Pulmonary artery endothelial cell (primary cell): ENCODE data around the gene RNF157. TPM values are rescaled to one million over a fixed set of nuclear protein-coding genes. Genes with fewer than 3 reads are reported as not detected.
"Not testable (repeated sequence)": the region's sequence is repeated elsewhere in the genome, so short reads cannot be mapped to it uniquely, and the experiment has no call there.

Experiments
- DNase-seq: peaks from one replicate; pipeline ENCODE4 v3.0.0-alpha.2; 2011; ENCODE audit warnings: low read depth, low spot score
- total RNA-seq: library from RNA; depleted of rRNA; stranded (reverse); fragments of >200 nt; gene quantifications from 2 replicates; pipeline ENCODE4 v1.2.3, GENCODE V29; 2014

Gene RNF157
- total RNA-seq, 1 donor from 2014 or later, result 0.26 TPM

DNA sequence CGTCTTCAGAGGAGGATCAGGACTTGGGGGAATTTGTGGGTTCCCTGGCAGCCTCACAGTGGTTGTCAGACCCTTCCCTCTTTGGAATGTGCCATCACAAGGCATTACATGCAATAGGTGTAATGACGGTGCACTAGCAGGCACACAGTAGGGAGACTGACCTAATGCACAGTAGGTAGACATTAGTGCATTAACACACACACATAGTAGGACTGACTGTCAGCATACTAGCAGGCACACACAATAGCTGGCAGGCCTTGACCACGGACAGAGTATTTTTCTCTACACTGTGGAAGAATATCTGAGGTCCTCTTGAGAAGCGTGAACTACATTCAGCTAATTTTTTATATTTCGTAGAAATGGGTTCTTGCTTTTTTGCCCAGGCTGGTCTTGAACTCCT, 14.0 kb upstream of the RNF157 start:
- DNase-seq, result no peak

- no peak for DNase-seq
These were observed 13.5 kb upstream of the RNF157 start for GRCh38 chr17:76253841-76254240.

- not testable (repeated sequence) for DNase-seq
These were observed 12.9 kb upstream of the RNF157 start for GRCh38 chr17:76252967-76253766.

DNA sequence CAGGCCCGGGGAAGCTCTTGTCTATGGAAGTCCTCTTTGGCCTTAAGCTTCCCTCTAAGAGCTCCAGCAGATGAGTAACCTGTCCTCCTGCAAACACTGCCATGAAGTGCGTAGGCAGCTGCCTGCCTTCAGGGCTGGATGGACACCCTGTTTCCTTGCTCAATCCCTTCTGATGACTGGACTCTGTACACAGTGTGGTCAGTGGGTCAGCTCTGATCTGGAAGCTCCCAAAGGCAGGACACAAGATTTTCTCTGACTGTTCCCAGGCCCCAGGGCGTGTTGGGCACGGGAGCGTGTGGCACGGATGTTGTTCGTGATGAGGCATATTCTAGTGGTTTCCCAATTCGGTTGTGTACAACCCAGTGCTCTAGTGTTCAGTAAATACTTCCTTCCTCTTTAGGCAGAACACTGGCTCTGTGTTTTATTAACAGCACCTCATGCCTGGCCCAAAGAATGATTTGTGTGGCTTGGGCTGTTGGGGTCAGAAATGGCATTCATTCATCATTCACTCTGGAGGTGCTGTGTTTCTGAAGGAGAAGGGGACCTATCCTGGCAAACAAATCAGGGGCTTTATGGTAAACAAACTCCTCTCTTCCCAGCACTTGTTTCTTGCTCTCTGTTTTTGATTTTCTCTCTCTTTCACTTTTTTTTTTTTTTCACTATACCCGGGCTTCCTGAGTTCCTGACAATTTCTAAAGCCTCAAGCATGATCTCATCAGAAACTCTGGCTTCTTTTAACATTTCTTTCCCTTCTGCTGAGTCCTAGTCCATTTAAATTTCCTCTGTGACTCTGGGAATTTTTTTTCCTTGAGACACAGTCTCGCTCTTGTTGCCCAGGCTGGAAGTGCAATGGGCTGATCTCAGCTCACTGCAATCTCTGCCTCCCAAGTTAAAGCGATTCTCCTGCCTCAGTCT, 12.0 kb upstream of the RNF157 start:
- DNase-seq, result no peak

DNA sequence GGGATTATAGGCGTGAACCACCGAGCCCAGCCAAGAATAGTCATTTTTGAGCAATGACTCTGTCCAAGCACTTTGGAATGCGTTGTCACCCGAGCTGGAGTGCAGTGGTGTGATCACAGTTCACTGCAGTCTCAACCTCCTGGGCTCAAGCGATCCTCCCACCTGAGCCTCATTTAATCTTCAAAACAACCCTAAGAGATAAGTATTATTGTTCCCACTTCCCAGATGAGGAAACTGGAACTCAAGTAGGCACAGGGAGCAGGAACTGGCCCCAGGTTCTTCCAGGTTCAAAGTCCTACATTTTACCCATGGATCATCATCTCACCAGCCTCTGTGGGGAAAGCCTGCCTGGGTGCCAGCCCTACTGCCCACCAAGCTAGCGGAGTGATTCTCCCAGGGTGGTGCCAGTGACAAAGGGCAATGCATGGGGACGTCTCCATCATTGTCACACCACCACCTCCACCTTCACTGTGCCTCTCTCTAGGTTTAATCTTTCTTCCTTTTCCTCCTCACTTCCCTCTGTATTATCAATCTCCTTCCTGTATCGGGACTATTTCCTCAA, 11.3 kb upstream of the RNF157 start:
- DNase-seq, result no peak

DNA sequence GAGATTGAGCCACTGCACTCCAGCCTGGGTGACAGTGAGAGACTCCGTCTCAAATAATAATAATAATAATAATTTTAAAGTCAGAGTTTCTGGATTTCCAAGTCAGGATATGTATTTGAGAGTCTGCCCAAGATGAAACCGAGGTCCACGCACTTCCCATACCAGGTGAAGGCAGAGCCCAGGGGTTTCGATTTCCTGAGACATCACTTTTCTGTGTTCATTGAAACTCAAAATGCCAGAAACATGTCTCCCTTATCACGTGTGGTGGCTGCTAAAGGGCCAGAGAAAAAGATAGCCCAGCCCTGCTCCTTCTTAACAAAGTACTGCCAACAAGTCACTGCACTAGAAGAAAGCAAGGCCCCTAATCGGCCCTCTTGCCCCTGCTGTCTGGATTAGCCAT, 9.8 kb upstream of the RNF157 start:
- DNase-seq, result no peak

GRCh38 chr17:76248013-76248782, 7.9 kb upstream of the RNF157 start:
- no peak for DNase-seq

DNA sequence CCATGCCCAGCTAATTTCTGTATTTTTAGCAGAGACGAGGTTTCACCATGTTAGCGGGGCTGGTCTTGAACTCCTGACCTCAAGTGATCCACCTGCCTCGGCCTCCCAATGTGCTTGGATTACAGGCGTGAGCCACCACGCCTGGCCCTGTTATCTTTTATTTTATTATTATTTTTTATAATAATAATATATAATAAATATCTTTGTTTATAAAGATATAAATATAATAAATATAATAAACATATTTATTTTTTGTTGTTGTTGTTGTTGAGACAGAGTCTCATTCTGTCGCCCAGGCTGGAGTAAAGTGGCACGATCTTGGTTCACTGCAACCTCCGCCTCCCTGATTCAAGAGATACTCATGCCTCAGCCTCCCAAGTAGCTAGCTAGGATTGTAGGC, 7.0 kb upstream of the RNF157 start:
- no peak for DNase-seq

DNA sequence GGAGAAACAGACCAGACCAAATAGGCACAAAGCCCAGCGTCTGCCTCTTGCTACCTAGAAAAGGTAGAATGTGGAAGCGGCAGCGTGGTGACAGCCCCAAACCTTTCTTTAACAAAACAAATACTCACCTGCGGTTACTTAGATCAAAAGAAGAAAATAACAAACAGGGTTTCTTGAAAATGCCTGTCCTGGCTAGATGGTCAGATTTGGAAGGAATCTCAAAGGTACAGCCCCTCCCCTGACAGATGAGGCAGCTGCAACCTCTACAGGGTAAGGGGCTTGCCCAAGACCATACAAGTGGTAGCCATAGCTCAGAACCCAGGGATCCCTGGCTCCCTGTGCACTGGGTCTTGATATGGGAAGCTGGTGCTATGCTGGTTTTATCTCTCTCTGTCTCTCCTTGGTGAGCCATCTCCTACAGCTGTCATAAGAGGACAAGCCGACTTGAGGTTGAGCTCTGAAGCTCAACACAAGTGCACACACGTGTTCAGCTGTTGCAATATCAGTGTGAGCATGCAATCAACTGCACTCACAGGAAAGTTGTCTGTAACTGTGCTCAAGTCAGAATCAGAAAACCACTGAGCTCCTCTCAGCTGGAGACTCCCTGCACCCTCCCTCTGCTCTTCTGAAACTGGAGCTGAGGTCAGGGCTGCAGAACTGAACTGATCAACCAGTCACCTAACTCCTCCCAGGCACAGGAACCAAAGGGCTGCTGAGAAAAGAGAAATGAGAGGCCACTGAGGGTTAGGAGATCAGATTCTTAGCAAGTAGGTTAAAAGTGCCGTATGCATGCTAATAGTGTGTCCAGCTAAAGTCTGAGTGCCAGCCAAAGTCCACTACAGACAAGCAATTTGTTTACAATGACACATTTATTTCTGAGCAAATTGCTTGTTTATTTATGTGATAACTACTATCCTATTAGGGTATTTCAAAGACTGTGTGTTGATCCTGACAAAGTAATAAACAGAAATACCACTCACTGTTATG, 6.1 kb upstream of the RNF157 start:
- DNase-seq, result no peak

GRCh38 chr17:76244721-76245120, 4.4 kb upstream of the RNF157 start:
- not testable (repeated sequence) for DNase-seq

DNA sequence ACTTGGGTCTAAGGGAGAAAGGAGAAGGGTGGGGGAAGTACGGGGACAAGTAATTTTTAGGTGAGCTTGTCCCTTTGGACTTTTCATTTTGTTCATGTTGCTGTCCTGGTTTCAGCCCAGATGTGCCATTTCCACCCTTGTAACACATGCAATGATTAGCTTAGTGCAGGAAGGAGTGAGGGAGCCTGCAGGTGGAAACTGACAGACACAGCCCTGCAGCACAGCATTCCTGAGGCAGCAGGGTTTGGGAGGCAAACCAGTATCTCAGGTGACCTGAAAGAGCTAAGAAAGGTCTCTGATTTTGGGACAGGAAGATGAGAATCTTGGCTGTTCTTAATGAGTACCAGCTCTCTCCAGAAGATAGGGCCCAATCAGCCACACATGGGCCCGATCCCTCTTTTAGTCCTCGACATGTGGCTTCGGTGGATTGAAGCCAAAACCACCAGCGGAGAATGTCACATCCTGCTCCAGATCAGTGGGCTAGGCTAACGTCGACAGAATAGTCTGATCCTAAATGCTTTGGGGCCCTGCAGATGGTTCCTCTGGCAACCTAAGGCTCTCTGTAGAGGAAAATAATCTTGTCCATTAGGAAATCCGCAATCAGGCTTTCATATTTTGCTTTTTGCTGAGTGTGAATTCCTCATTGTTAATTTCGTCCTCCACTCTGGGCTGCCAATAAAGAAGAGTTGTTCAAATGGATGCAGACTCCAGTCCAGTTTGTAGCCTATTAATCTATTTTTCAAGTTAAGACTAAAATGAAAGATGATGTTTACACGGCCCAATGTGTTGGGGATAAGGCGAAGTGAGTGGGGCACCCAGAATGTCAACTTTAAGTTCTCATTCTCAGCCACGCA, 3.8 kb upstream of the RNF157 start:
- no peak for DNase-seq

GRCh38 chr17:76241691-76242255, 1.5 kb upstream of the RNF157 start:
- DNase-seq, result no peak

- DNase-seq, result no peak
These were observed 878 bp upstream of the RNF157 start for GRCh38 chr17:76241204-76241538.

- DNase-seq, result no peak
These were observed 587 bp downstream of the RNF157 start for GRCh38 chr17:76239538-76240274.

GRCh38 chr17:76238847-76239537, 1.3 kb downstream of the RNF157 start:
- no peak for DNase-seq

DNA sequence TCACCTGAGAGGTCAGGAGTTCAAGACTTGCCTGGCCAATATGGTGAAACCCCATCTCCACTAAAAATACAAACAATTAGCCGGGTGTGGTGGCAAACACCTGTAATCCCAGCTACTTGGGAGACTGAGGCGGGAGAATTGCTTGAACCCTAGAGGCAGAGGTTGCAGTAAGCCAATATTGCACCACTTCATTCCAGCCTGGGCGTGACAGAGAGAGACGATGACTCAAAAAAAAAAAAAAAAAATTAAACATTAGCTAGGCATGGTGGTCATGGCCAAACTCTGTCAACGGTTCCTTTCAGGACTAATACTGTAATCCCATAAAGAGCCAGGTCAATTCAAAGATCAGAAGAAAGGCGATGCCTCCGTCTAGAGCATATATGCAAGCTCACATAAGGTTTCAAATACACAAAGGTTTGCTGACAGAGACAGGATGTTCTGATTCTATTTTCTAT, 2.4 kb downstream of the RNF157 start:
- DNase-seq, result no peak

GRCh38 chr17:76236603-76237002, 3.7 kb downstream of the RNF157 start:
- DNase-seq, result no peak

DNA sequence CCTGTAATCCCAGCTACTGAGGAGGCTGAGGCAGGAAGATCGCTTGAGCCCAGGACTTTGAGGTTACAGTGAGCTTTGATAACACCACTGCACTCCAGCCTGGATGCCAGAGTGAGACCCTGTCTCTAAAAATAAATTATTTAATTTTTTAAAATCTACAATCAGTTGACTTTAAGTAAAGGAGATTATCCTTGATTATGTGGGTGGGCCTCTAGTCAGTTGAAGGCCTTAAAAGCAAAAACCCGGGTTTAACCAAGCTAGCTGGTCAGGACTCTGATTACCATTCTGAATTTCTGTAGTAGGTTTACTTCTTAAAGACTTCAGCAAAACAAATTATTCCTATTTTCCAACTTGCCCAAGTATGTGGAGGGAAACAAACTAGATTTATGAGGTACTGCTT, 4.4 kb downstream of the RNF157 start:
- DNase-seq, result no peak
